Upper lobe of left lung (tissue), 4 donors: ENCODE measurements around the gene CLN6.

Experiments used
- CTCF ChIP-seq, 6 experiments: fragments of 450-650 bp in 4 of 6; fragments of 200-600 bp in 2 of 6; sonication (generic) in 2 of 6; IDR thresholded peaks; one replicate each; pipeline ENCODE4 v1.5.1; 2016 to 2019; ENCODE audit warnings: antibody characterized with exemption in 6 of 6
- POLR2A ChIP-seq, 4 donors: fragments of 450-650 bp; IDR thresholded peaks; one replicate each; pipeline ENCODE4 v1.5.1; 2016 to 2017; ENCODE audit warnings: antibody characterized with exemption in 4 of 4, mild to moderate bottlenecking in 2 of 4

GRCh38 chr15:68201153-68201878, 28.2 kb downstream of the CLN6 start:
- TF ChIP-seq CTCF (IDR thresholded peaks at IDR 0.05) = no peak
- TF ChIP-seq POLR2A (IDR thresholded peaks at IDR 0.05) = no peak
